ENCODE measurements around the gene NRG2. TPM values are rescaled to one million over a fixed set of nuclear protein-coding genes. Genes with fewer than 3 reads are reported as not detected.
A peak's percentile ranks its signal among the peaks of the same experiment; 100 is the strongest.

The NRG2 gene
- total RNA-seq, 4 donors from 2014 or later: 4.5 to 7.0 (median 5.4) TPM

DNA sequence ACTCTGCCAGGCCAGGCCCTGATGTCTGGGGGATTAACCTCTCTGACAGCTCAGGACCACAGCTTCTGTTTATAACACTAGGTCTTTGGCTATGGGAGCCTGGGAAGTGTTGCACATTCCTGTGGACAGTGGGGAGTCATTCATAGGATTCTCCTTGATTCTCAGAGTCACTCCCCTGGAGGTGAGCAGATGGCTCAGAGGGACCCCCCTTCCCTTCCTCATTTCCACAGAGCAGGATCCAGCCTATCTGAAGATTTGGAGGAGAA, 60.2 kb downstream of the NRG2 start:
- TF ChIP-seq, protein P1, sequence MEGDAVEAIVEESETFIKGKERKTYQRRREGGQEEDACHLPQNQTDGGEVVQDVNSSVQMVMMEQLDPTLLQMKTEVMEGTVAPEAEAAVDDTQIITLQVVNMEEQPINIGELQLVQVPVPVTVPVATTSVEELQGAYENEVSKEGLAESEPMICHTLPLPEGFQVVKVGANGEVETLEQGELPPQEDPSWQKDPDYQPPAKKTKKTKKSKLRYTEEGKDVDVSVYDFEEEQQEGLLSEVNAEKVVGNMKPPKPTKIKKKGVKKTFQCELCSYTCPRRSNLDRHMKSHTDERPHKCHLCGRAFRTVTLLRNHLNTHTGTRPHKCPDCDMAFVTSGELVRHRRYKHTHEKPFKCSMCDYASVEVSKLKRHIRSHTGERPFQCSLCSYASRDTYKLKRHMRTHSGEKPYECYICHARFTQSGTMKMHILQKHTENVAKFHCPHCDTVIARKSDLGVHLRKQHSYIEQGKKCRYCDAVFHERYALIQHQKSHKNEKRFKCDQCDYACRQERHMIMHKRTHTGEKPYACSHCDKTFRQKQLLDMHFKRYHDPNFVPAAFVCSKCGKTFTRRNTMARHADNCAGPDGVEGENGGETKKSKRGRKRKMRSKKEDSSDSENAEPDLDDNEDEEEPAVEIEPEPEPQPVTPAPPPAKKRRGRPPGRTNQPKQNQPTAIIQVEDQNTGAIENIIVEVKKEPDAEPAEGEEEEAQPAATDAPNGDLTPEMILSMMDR (IDR thresholded peaks at IDR 0.05): no peak
- TF ChIP-seq EP300 (IDR thresholded peaks at IDR 0.05) (no peak), POLR2A (IDR thresholded peaks at IDR 0.05) (no peak), POLR2AphosphoS5 (IDR thresholded peaks at IDR 0.05) (no peak)
- H3K27me3 ChIP-seq: peaks cover 9% of the 10 kb centered on the region
- no peak overlapping the region for H3K27ac ChIP-seq
- no peaks in the 10 kb centered on the region for H3K9me3 ChIP-seq
- H3K4me1 ChIP-seq: no peaks in the 10 kb centered on the region
- no peak for DNase-seq (ENCODE audit: low spot score in 2 of 2)
- H3K36me3 ChIP-seq: no peaks in the 10 kb centered on the region
- no peak overlapping the region for H3K4me3 ChIP-seq

DNA sequence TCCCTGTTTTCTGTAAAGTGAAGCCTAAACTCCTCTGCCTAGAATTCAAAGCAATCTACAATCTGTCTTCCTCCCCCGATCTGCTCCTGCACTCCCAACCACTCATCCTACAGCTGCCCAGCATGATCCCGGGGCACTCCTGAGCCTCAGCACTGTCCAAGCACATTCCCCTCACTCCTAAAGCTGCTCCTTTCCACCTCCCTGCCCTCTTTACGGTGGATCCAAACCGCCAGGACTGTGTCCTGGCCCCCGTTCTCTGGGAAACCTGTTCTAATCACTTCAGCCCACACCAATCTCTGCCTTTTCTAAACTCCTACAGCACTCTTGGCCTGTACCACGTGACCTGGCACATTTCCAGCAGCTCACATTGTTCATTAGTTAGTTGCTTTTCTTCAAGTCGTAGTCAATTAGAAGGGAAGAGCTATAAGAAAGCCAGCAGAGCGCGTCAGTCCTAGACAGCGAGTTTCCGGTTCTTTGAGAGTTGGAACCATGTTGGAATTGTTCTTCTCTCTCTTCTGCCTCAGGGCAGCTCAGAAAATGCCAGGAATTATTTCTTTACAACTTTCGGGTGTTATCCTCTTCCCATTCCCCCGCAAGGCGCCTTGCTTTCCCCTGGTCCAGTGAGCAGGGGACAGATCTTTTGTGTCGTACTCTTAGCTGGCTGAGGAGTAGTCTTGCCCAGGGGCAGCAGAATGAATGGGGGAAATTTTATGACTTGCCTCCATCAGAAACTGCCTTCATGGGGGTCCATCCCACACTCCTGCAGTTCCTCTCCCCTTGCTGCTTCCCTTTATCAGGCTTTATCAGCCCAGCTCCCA, 60.7 kb downstream of the NRG2 start:
- TF ChIP-seq, protein P1 (IDR thresholded peaks at IDR 0.05): no peak
- no peak for TF ChIP-seq EP300 (IDR thresholded peaks at IDR 0.05)
- TF ChIP-seq POLR2A (IDR thresholded peaks at IDR 0.05): no peak
- no peak for TF ChIP-seq POLR2AphosphoS5 (IDR thresholded peaks at IDR 0.05)
- no peak overlapping the region for H3K27ac ChIP-seq
- peaks cover 9% of the 10 kb centered on the region for H3K27me3 ChIP-seq
- no peaks in the 10 kb centered on the region for H3K9me3 ChIP-seq
- no peak for DNase-seq (ENCODE audit: low spot score in 2 of 2)
- H3K4me3 ChIP-seq: no peak overlapping the region
- H3K4me1 ChIP-seq: no peaks in the 10 kb centered on the region
- whole genome bisulfite sequencing: 58% methylated on average over 15 of the region's 15 CpGs
- no peaks in the 10 kb centered on the region for H3K36me3 ChIP-seq

DNA sequence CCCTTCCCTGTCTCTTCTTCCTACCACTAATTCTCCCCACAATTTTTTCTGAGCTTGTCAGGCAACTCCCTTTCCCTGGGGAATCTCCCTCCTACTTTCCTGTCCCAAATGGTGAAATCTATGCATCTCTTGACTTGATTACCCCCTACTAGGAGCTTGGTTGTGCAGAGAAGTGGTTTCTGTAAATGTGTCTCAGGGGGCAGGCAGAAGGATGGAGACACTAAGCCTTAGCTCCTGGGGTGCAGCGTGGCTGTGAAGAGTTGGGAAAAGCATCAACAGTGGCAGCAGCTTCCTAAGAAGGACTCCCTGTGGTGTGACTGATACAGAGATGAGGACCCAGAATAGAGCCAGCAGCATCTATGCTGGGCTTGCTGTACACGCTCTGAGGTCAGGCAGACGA, 62.3 kb downstream of the NRG2 start:
- no peaks in the 10 kb centered on the region for H3K36me3 ChIP-seq
- no peaks in the 10 kb centered on the region for H3K4me1 ChIP-seq
- TF ChIP-seq POLR2A (IDR thresholded peaks at IDR 0.05) (no peak), EP300 (IDR thresholded peaks at IDR 0.05) (no peak), POLR2AphosphoS5 (IDR thresholded peaks at IDR 0.05) (no peak)
- TF ChIP-seq, protein P1 (IDR thresholded peaks at IDR 0.05): no peak
- no peak overlapping the region for H3K4me3 ChIP-seq
- no peak overlapping the region for H3K27ac ChIP-seq
- DNase-seq (ENCODE audit: low spot score in 2 of 2): no peak
- peaks cover 9% of the 10 kb centered on the region for H3K27me3 ChIP-seq
- WGBS: 79% methylated on average over 3 of the region's 3 CpGs
- H3K9me3 ChIP-seq: no peaks in the 10 kb centered on the region

DNA sequence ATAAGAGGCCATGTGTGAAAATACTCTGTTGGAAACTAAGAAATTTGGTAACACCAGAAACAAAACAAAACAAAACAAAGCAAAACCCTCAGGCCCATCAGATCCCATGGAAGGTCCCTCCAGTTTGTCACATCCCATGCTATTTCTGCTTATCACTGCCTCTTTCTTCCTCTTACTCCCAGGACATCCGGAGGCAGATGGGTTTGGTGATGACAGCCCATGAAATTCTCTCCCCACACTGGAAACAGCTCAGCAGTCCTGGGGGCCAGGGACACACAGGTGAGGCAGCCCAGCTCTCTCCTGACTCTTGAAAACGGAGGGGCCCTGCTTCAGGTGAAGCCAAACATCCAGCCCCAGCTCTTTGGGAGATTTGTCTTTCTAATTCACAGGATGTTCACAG, 63.2 kb downstream of the NRG2 start:
- H3K36me3 ChIP-seq: no peaks in the 10 kb centered on the region
- peak in 1 of 2 donors; percentile 48 for DNase-seq (ENCODE audit: low spot score in 2 of 2)
- TF ChIP-seq POLR2AphosphoS5 (IDR thresholded peaks at IDR 0.05) (no peak), POLR2A (IDR thresholded peaks at IDR 0.05) (no peak), EP300 (IDR thresholded peaks at IDR 0.05) (no peak)
- TF ChIP-seq, protein P1 (IDR thresholded peaks at IDR 0.05): no peak
- no peaks in the 10 kb centered on the region for H3K4me1 ChIP-seq
- no peak overlapping the region for H3K27ac ChIP-seq
- peaks cover 9% of the 10 kb centered on the region for H3K27me3 ChIP-seq
- no peaks in the 10 kb centered on the region for H3K9me3 ChIP-seq
- H3K4me3 ChIP-seq: no peak overlapping the region
- WGBS: 88% methylated on average over 2 of the region's 2 CpGs

DNA sequence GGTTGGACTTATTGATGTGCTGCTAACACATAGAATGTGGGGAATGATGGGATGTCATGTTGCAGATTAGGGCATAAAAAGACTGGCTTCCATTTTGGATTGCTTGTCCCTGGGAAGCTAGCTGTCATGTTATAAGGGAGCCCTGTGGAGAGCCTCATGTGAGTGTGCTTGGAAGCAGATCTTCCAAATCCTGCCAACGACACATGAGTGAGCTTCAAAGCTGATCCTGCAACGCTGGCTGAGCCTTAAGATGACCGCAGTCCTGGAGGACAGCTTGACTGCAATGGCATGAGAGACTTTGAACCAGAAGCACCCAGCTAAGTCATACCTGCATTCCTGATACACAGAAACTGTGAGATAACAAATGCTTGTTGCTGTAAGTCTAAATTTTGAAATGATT, 63.6 kb downstream of the NRG2 start:
- Histone ChIP-seq H3K4me3 (no peak overlapping the region), H3K36me3 (no peaks in the 10 kb centered on the region), H3K4me1 (no peaks in the 10 kb centered on the region), H3K27ac (no peak overlapping the region), H3K27me3 (peaks cover 9% of the 10 kb centered on the region), H3K9me3 (no peaks in the 10 kb centered on the region)
- WGBS: 74% methylated on average over 3 of the region's 3 CpGs
- no peak for DNase-seq (ENCODE audit: low spot score in 2 of 2)
- no peak for TF ChIP-seq POLR2A (IDR thresholded peaks at IDR 0.05)
- TF ChIP-seq, protein P1 (IDR thresholded peaks at IDR 0.05): no peak
